NK-92 (cell line): Measurements from ENCODE around the gene MILR1.
"Not testable (repeated sequence)": the region's sequence is repeated elsewhere in the genome, so short reads cannot be mapped to it uniquely, and the experiment has no call there.

ENCODE experiments used
- DNase-seq: peaks from one replicate; lab custom pipeline; 2025; ENCODE audit not compliant: unreplicated experiment; lab: John Stamatoyannopoulos, UW

The MILR1 gene

GRCh38 chr17:64466834-64467233, 17.9 kb downstream of the MILR1 start:
- DNase-seq: not testable (repeated sequence)

- DNase-seq: no peak
Measured at GRCh38 chr17:64470625-64471024, 21.7 kb downstream of the MILR1 start.

GRCh38 chr17:64471440-64471839, 22.5 kb downstream of the MILR1 start:
- no peak for DNase-seq

GRCh38 chr17:64472564-64472963, 23.6 kb downstream of the MILR1 start:
- DNase-seq: no peak

- no peak for DNase-seq
Measured at GRCh38 chr17:64477849-64478248, 28.9 kb downstream of the MILR1 start.

GRCh38 chr17:64480951-64481350, 32.0 kb downstream of the MILR1 start:
- DNase-seq: no peak

GRCh38 chr17:64484380-64484779, 35.5 kb downstream of the MILR1 start:
- DNase-seq: no peak

- no peak for DNase-seq
Measured at GRCh38 chr17:64488301-64488700, 39.4 kb downstream of the MILR1 start.

- no peak for DNase-seq
Measured at GRCh38 chr17:64491034-64491860, 42.3 kb downstream of the MILR1 start.

- no peak for DNase-seq
Measured at GRCh38 chr17:64491994-64492393, 43.1 kb downstream of the MILR1 start.

- no peak for DNase-seq
Measured at GRCh38 chr17:64492481-64493109, 43.7 kb downstream of the MILR1 start.

- DNase-seq: no peak
Measured at GRCh38 chr17:64494121-64494520, 45.2 kb downstream of the MILR1 start.

- DNase-seq: not testable (repeated sequence)
Measured at GRCh38 chr17:64495300-64495699, 46.4 kb downstream of the MILR1 start.

- DNase-seq: no peak
Measured at GRCh38 chr17:64496348-64496785, 47.5 kb downstream of the MILR1 start.

GRCh38 chr17:64496786-64497564, 48.1 kb downstream of the MILR1 start, which contains the start of gene POLG2:
TSS of gene POLG2 (minus strand) at chr17:64497054. CDS start at chr17:64496968, 86 bp downstream.
- peak; percentile 62 for DNase-seq

GRCh38 chr17:64497565-64498035, 48.7 kb downstream of the MILR1 start:
- no peak for DNase-seq

GRCh38 chr17:64498308-64499203, 49.6 kb downstream of the MILR1 start:
- no peak for DNase-seq

- no peak for DNase-seq
Measured at GRCh38 chr17:64499805-64500486, 51.0 kb downstream of the MILR1 start.

GRCh38 chr17:64500487-64500859, 51.6 kb downstream of the MILR1 start:
- no peak for DNase-seq
